ENCODE measurements around the gene ZNF658. TPM values are rescaled to one million over a fixed set of nuclear protein-coding genes. Genes with fewer than 3 reads are reported as not detected.
"Not testable (repeated sequence)": the region's sequence is repeated elsewhere in the genome, so short reads cannot be mapped to it uniquely, and the experiment has no call there.

Gene ZNF658
- 10.0 TPM for total RNA-seq (ENCODE audit: unreplicated experiment)
- long read RNA-seq, full-length matches to known transcripts: 1 of 3 reads
- long read RNA-seq, partial matches to known transcripts: 0 of 3 reads
- long read RNA-seq, other reads (novel, unspliced or antisense): 2 of 3 reads

DNA sequence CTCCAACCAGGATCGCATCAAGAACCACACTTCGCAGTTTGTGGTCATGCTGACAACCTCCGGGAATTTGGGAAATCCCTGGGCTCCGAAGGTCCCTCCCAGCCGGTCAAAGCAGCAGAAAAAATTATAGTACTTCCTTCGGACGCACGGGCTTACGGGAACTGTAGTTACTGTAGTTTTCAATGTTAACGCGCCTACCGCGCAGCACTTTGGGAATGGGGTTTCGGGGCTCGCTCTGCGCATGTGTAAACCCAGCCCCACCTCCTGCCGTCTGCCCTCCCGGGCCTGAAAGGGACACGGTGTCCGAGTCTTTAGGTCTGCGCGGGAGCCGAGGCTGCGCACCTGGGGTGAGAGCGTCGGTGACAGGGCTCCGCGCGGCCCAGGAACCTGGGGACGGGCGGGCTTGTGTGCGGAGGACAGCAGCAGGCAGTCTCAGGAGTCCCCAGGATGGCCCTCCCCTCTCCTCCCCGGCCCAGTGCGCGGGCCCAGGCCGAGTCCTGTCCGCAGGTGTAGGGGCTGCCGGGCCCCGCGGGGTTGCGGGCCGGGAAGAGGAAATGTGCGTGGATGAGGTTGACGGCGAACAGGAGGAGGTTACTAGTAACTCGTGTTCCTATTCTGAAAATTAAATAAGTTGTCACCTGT is at the start of gene ZNF658:
TSS of gene ZNF658 (plus strand) at position 236 of the 642 bp plus-strand sequence. CDS start 2,837 bp downstream, outside the sequence.
- Mint-ChIP-seq H3K4me3 (ENCODE audit: unreplicated experiment) (peak within 1 kb of the TSS; percentile 97), H3K27ac (ENCODE audit: unreplicated experiment) (peak within 1 kb of the TSS; percentile 48)
- DNase-seq (ENCODE audit: low spot score): peak; percentile 81
- H3K27me3 Mint-ChIP-seq (ENCODE audit: unreplicated experiment); H3K9me3 Mint-ChIP-seq (ENCODE audit: unreplicated experiment); H3K36me3 Mint-ChIP-seq (ENCODE audit: low read depth, unreplicated experiment); H3K4me1 Mint-ChIP-seq (ENCODE audit: unreplicated experiment): not testable (repeated sequence)

GRCh38 chr9:66861732-66862131 is 38.8 kb upstream of the ZNF658 start:
- H3K27ac Mint-ChIP-seq (ENCODE audit: unreplicated experiment); H3K4me3 Mint-ChIP-seq (ENCODE audit: unreplicated experiment); H3K36me3 Mint-ChIP-seq (ENCODE audit: low read depth, unreplicated experiment); DNase-seq (ENCODE audit: low spot score); H3K9me3 Mint-ChIP-seq (ENCODE audit: unreplicated experiment); H3K27me3 Mint-ChIP-seq (ENCODE audit: unreplicated experiment); H3K4me1 Mint-ChIP-seq (ENCODE audit: unreplicated experiment): not testable (repeated sequence)

DNA sequence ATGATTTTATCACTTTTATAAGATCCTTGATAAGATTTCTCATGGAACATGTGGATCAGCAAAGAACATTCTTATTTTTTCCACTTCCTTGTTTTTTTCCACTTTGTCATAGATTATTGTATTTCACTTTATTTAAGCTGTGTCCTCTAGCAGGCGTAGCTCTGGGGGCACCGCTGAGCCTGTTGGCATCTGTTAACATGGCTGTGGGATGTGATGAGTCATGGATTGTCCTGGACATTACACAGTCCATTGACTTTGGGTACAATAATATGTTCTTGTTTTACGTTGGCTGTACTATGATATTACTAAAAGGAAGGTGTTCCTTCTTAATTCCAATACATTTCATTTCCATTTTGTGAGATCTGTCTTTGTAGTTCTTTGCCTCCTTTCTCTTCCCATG is 31.9 kb upstream of the ZNF658 start:
- not testable (repeated sequence) for H3K27ac Mint-ChIP-seq (ENCODE audit: unreplicated experiment); DNase-seq (ENCODE audit: low spot score); H3K27me3 Mint-ChIP-seq (ENCODE audit: unreplicated experiment); H3K4me1 Mint-ChIP-seq (ENCODE audit: unreplicated experiment); H3K36me3 Mint-ChIP-seq (ENCODE audit: low read depth, unreplicated experiment); H3K9me3 Mint-ChIP-seq (ENCODE audit: unreplicated experiment); H3K4me3 Mint-ChIP-seq (ENCODE audit: unreplicated experiment)

DNA sequence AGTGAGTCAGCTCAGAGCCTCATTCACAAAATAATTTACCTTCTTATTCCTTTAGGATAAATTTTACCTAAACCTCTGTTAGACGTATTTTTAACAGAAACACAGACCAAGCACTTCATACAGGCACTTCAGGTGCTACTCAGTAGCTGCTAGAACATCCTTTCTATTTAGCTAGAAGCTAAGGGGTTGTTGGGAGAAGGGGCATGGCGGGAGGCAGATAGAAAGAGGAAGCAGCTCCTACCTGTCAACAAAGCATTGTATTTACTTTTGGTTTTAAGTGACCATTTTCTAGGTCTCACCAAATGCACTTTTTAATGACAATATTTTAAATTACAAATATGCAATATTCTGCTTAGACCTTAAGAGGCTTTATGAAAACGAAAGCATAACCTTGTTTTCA is 19.9 kb upstream of the ZNF658 start:
- not testable (repeated sequence) for H3K4me3 Mint-ChIP-seq (ENCODE audit: unreplicated experiment); H3K9me3 Mint-ChIP-seq (ENCODE audit: unreplicated experiment); DNase-seq (ENCODE audit: low spot score); H3K36me3 Mint-ChIP-seq (ENCODE audit: low read depth, unreplicated experiment); H3K27me3 Mint-ChIP-seq (ENCODE audit: unreplicated experiment); H3K4me1 Mint-ChIP-seq (ENCODE audit: unreplicated experiment); H3K27ac Mint-ChIP-seq (ENCODE audit: unreplicated experiment)

DNA sequence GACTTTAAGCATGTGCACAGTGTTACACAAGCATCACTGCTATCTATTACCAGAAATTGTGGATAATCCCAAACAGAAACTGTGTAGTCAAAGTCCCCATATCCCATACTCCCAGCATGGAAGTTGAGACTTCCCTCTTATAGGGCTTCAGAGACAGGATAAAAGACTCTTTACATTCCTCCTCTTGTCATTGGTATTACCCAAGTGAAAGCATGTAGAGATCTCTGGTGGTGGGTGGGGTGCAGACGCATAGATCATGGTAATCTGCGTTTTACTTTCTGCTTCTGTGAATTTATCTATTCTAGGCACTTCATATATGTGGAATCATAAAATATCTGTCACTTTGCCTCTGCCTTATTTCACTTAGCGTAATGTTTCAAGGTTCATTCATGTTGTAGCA is 18.7 kb upstream of the ZNF658 start:
- not testable (repeated sequence) for DNase-seq (ENCODE audit: low spot score); H3K36me3 Mint-ChIP-seq (ENCODE audit: low read depth, unreplicated experiment); H3K27ac Mint-ChIP-seq (ENCODE audit: unreplicated experiment); H3K9me3 Mint-ChIP-seq (ENCODE audit: unreplicated experiment); H3K4me3 Mint-ChIP-seq (ENCODE audit: unreplicated experiment); H3K4me1 Mint-ChIP-seq (ENCODE audit: unreplicated experiment); H3K27me3 Mint-ChIP-seq (ENCODE audit: unreplicated experiment)

DNA sequence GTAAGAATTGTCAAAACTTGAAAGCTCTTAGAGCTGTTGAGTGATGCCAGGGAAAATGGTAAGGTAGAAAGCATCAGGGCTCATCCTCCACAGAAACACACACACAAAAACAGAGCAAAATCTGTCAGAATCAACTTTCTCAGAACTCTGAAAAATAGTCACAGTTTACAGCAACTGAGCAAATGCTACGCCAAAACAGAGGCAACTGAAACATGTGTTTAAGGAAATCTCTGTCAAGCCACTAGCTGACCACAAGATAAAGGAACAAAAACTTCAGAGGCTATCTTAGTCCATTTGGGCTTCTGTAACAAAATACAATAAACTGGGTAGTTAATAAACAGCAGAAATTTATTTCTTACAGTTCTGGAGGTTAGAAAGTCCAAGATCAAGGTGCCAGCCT is 10.2 kb upstream of the ZNF658 start:
- not testable (repeated sequence) for H3K27ac Mint-ChIP-seq (ENCODE audit: unreplicated experiment); H3K27me3 Mint-ChIP-seq (ENCODE audit: unreplicated experiment); DNase-seq (ENCODE audit: low spot score)

DNA sequence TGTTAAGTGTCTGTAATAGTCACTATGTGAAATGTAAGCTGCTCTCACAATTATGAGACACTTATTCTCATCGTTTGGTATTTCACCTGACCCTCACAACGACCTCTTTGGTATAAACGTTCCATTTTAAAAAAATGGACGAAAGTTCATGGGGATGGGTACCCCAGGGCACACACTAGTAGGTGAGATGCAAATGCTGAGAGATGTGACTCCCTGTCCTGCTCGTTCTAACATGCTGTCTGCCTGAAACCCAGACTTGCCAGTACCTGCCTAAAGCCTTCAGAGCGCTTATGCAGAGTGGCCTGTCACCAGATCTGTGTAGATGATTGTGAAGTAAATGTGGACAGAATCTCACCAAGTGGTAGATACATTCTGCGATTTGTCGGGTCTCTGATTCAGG is 616 bp downstream of the ZNF658 start:
- not testable (repeated sequence) for H3K27me3 Mint-ChIP-seq (ENCODE audit: unreplicated experiment); H3K4me1 Mint-ChIP-seq (ENCODE audit: unreplicated experiment); H3K9me3 Mint-ChIP-seq (ENCODE audit: unreplicated experiment); H3K27ac Mint-ChIP-seq (ENCODE audit: unreplicated experiment); H3K36me3 Mint-ChIP-seq (ENCODE audit: low read depth, unreplicated experiment); DNase-seq (ENCODE audit: low spot score)
- peak overlapping the region; percentile 90 for H3K4me3 Mint-ChIP-seq (ENCODE audit: unreplicated experiment)

More for the DNA sequence above, 10.2 kb upstream of the ZNF658 start:
- not testable (repeated sequence) for H3K4me3 Mint-ChIP-seq (ENCODE audit: unreplicated experiment); H3K4me1 Mint-ChIP-seq (ENCODE audit: unreplicated experiment); H3K36me3 Mint-ChIP-seq (ENCODE audit: low read depth, unreplicated experiment); H3K9me3 Mint-ChIP-seq (ENCODE audit: unreplicated experiment)

DNA sequence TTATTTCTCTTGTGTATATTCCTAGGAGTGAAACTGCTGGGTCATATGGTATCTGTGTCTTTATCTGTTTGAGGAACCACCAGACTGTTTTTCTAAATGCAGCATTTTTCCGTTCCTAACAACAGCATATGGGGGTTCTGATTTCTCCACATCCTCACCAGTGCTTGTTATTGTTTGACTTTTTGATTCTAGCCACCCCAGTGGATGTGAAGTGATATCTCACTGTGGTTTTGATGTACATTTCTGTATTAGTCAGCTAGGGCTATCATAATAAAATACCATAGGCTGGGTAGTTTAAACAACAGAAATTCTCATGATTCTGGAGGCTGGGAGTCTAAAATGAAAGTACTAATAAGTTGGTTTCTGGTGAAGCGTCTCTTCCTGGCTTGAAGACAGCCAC is 9.0 kb downstream of the ZNF658 start:
- not testable (repeated sequence) for H3K36me3 Mint-ChIP-seq (ENCODE audit: low read depth, unreplicated experiment); H3K27ac Mint-ChIP-seq (ENCODE audit: unreplicated experiment); H3K27me3 Mint-ChIP-seq (ENCODE audit: unreplicated experiment); DNase-seq (ENCODE audit: low spot score); H3K4me1 Mint-ChIP-seq (ENCODE audit: unreplicated experiment); H3K9me3 Mint-ChIP-seq (ENCODE audit: unreplicated experiment); H3K4me3 Mint-ChIP-seq (ENCODE audit: unreplicated experiment)

GRCh38 chr9:66920072-66920471 is 19.5 kb downstream of the ZNF658 start:
- not testable (repeated sequence) for DNase-seq (ENCODE audit: low spot score); H3K4me3 Mint-ChIP-seq (ENCODE audit: unreplicated experiment); H3K27me3 Mint-ChIP-seq (ENCODE audit: unreplicated experiment); H3K27ac Mint-ChIP-seq (ENCODE audit: unreplicated experiment); H3K4me1 Mint-ChIP-seq (ENCODE audit: unreplicated experiment); H3K9me3 Mint-ChIP-seq (ENCODE audit: unreplicated experiment)
- H3K36me3 Mint-ChIP-seq (ENCODE audit: low read depth, unreplicated experiment): peaks cover 14% of the 10 kb centered on the region

DNA sequence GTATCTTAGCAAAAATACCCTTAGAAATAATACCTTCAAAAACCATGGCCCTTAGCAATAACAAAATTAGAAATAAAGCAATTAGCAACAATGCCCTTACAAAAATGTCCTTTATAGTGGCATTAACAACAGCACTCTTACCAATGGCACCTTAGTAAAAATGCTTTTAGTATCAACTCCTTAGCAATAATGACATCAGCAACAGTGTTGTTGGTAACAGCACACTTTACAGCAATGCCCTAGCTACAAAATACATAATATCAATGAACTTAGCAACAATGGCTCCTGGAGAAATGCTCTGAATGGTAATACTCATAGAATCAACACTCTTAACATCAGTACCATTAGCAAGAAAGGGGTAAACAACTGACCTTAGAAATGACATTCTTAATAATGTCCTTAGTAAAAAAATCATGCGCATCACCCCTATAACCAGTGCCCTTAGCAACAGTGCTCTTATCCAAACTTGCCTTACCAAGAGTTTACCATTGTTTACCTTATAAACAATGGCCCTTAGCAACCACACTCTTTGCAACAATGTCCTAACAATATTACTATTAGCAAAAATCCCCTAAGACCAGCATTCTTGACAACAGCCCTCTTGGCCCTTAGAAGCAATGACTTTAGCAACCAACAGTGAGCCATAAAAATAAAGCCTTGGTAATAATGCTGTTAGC is 35.8 kb downstream of the ZNF658 start:
- not testable (repeated sequence) for H3K27ac Mint-ChIP-seq (ENCODE audit: unreplicated experiment); H3K36me3 Mint-ChIP-seq (ENCODE audit: low read depth, unreplicated experiment); H3K4me3 Mint-ChIP-seq (ENCODE audit: unreplicated experiment); DNase-seq (ENCODE audit: low spot score); H3K4me1 Mint-ChIP-seq (ENCODE audit: unreplicated experiment); H3K27me3 Mint-ChIP-seq (ENCODE audit: unreplicated experiment); H3K9me3 Mint-ChIP-seq (ENCODE audit: unreplicated experiment)

DNA sequence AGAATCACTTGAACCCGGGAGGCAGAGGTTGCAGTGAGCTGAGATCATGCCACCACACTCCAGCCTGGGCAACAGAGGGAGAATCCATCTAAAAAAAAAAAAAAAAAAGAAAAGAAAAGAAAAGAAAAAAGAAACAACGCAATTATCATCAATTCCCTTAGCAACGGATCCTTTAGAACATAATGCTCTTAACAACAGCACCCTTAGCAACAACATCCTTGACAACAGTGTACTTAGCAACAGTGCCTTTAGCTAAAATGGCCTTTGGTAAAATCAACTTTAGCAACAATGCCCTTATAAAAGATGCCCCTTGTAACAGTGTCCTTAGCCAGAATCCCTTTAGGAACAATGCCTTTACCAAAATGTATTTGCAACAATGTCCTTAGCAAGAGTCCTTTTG is 37.1 kb downstream of the ZNF658 start:
- not testable (repeated sequence) for DNase-seq (ENCODE audit: low spot score); H3K4me3 Mint-ChIP-seq (ENCODE audit: unreplicated experiment); H3K9me3 Mint-ChIP-seq (ENCODE audit: unreplicated experiment); H3K36me3 Mint-ChIP-seq (ENCODE audit: low read depth, unreplicated experiment); H3K4me1 Mint-ChIP-seq (ENCODE audit: unreplicated experiment); H3K27me3 Mint-ChIP-seq (ENCODE audit: unreplicated experiment)
- peak overlapping the region; percentile 75 for H3K27ac Mint-ChIP-seq (ENCODE audit: unreplicated experiment)

DNA sequence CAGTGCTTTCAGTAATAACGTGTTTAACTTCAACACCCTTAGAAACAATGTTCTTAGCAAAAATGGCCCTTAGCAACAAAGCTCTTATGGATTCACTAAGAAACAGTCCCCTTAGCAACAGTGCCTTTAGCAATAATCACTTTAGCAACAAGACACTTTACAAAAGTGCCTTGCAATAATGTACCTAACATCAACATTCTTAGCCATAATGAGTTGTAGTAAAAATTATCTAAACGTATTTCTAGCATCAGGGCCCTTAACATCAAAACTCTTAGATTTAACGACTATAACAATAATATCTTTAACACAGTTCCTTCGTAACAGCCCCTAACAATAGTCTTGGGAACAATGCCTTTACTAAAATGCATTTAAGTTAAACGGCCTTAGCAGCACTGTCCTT is 37.8 kb downstream of the ZNF658 start:
- not testable (repeated sequence) for H3K9me3 Mint-ChIP-seq (ENCODE audit: unreplicated experiment); H3K4me1 Mint-ChIP-seq (ENCODE audit: unreplicated experiment); H3K27me3 Mint-ChIP-seq (ENCODE audit: unreplicated experiment); H3K36me3 Mint-ChIP-seq (ENCODE audit: low read depth, unreplicated experiment); DNase-seq (ENCODE audit: low spot score)
- Mint-ChIP-seq H3K4me3 (ENCODE audit: unreplicated experiment) (peak overlapping the region; percentile 42), H3K27ac (ENCODE audit: unreplicated experiment) (peak overlapping the region; percentile 96)
